LNCAP (cell line): ENCODE results near the gene ASB15.

ENCODE experiments used
- CTCF ChIP-seq: fragments of 450-650 bp; IDR thresholded peaks from 2 replicates; pipeline ENCODE4 v1.5.1; 2017; ENCODE audit warnings: mild to moderate bottlenecking

ASB15 gene

GRCh38 chr7:123601530-123601929, at the start of gene ASB15:
TSS of gene ASB15 (plus strand) at chr7:123601821. CDS start at chr7:123614503, 12,682 bp downstream.
- no peak for TF ChIP-seq CTCF

- no peak for TF ChIP-seq CTCF
Measured at GRCh38 chr7:123552641-123553040, 49.0 kb upstream of the ASB15 start.

GRCh38 chr7:123553159-123553558, 48.5 kb upstream of the ASB15 start:
- TF ChIP-seq CTCF, result no peak

- no peak for TF ChIP-seq CTCF
Measured at GRCh38 chr7:123555484-123555883, 46.1 kb upstream of the ASB15 start.

- no peak for TF ChIP-seq CTCF
Measured at GRCh38 chr7:123557016-123557397, 44.6 kb upstream of the ASB15 start.

GRCh38 chr7:123557398-123558288, 44.0 kb upstream of the ASB15 start, which contains the start of gene NDUFA5:
TSS of gene NDUFA5 (minus strand) at chr7:123557818. CDS start at chr7:123557795, 23 bp downstream.
- no peak for TF ChIP-seq CTCF

- TF ChIP-seq CTCF, result no peak
Measured at GRCh38 chr7:123558289-123558874, 43.2 kb upstream of the ASB15 start.
